HEK293 (cell line): Measurements from ENCODE around the gene BDH1.

Source experiments
- ZNF311 ChIP-seq: fragments of 450-650 bp; formaldehyde crosslinking; IDR thresholded peaks from 2 replicates; pipeline ENCODE4 v1.5.1; 2017; ENCODE audit warnings: missing biosample characterization, missing genetic modification characterization, borderline replicate concordance
- ZNF366 ChIP-seq: fragments of 450-650 bp; formaldehyde crosslinking; conservative IDR thresholded peaks from 2 replicates; pipeline ENCODE4 v1.5.1; 2016; ENCODE audit warnings: missing biosample characterization, missing genetic modification characterization
- ZNF600 ChIP-seq: fragments of 450-650 bp; formaldehyde crosslinking; IDR thresholded peaks from 2 replicates; pipeline ENCODE4 v1.5.1; 2016; ENCODE audit warnings: missing biosample characterization, missing genetic modification characterization
- TF ChIP-seq, protein P1 (sequence below): fragments of 450-650 bp; formaldehyde crosslinking; IDR thresholded peaks from 2 replicates; pipeline ENCODE4 v1.5.1; 2016; ENCODE audit warnings: missing biosample characterization, missing genetic modification characterization
- TF ChIP-seq, protein P2 (sequence below): fragments of 450-650 bp; formaldehyde crosslinking; IDR thresholded peaks from 2 replicates; pipeline ENCODE4 v1.5.1; 2016; ENCODE audit warnings: missing biosample characterization, missing genetic modification characterization

DNA sequence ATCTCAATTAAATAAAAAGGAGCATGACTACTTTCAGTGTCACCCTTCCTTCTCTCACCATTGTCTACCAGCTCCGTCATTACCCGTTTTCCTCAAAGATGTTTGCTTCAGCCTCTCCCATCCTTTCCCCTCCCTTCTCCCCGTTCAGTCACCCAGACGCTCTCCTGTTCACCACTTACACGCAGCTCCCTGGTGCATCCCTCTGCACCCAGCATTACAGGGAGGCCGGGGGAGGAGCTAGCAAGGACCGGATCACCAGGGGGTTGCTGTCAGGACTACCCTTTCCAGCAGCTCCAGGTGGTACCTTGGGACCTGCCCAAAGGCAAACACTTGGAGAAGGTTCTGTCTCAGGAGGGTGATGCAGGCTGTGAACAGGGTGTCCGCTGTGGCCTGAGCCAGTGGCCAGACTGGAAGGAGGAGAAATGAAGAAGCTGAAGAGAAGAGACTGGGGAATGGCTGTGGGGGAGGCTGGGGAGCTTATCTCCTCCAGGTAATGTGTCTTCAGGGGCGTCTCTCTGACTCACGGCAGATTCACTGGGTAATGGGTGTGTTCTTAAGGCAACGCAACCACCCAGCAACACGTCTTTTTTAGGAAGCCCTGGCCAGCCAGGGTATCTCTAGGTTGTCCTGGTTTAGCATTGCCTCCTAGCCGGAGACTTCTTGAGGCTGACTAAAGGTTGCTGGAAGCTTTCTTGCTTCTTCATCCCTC lies 21.8 kb upstream of the BDH1 start:
- TF ChIP-seq ZNF600 (tag by site-specific recombination) (no peak), ZNF366 (no peak), ZNF311 (no peak)
- TF ChIP-seq, protein P1, sequence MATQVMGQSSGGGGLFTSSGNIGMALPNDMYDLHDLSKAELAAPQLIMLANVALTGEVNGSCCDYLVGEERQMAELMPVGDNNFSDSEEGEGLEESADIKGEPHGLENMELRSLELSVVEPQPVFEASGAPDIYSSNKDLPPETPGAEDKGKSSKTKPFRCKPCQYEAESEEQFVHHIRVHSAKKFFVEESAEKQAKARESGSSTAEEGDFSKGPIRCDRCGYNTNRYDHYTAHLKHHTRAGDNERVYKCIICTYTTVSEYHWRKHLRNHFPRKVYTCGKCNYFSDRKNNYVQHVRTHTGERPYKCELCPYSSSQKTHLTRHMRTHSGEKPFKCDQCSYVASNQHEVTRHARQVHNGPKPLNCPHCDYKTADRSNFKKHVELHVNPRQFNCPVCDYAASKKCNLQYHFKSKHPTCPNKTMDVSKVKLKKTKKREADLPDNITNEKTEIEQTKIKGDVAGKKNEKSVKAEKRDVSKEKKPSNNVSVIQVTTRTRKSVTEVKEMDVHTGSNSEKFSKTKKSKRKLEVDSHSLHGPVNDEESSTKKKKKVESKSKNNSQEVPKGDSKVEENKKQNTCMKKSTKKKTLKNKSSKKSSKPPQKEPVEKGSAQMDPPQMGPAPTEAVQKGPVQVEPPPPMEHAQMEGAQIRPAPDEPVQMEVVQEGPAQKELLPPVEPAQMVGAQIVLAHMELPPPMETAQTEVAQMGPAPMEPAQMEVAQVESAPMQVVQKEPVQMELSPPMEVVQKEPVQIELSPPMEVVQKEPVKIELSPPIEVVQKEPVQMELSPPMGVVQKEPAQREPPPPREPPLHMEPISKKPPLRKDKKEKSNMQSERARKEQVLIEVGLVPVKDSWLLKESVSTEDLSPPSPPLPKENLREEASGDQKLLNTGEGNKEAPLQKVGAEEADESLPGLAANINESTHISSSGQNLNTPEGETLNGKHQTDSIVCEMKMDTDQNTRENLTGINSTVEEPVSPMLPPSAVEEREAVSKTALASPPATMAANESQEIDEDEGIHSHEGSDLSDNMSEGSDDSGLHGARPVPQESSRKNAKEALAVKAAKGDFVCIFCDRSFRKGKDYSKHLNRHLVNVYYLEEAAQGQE (tag by site-specific recombination), result no peak
- TF ChIP-seq, protein P2, sequence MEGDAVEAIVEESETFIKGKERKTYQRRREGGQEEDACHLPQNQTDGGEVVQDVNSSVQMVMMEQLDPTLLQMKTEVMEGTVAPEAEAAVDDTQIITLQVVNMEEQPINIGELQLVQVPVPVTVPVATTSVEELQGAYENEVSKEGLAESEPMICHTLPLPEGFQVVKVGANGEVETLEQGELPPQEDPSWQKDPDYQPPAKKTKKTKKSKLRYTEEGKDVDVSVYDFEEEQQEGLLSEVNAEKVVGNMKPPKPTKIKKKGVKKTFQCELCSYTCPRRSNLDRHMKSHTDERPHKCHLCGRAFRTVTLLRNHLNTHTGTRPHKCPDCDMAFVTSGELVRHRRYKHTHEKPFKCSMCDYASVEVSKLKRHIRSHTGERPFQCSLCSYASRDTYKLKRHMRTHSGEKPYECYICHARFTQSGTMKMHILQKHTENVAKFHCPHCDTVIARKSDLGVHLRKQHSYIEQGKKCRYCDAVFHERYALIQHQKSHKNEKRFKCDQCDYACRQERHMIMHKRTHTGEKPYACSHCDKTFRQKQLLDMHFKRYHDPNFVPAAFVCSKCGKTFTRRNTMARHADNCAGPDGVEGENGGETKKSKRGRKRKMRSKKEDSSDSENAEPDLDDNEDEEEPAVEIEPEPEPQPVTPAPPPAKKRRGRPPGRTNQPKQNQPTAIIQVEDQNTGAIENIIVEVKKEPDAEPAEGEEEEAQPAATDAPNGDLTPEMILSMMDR, result no peak
